Small intestine (tissue), 16 donors: ENCODE measurements around the gene PLXNB1. TPM values are rescaled to one million over a fixed set of nuclear protein-coding genes. Genes with fewer than 3 reads are reported as not detected.
"Not testable (repeated sequence)": the region's sequence is repeated elsewhere in the genome, so short reads cannot be mapped to it uniquely, and the experiment has no call there.

Experiments used
- DNase-seq, 2 donors: peaks; one replicate each; pipeline versions ENCODE4 v3.0.0 to v3.0.0-alpha.2; 2013
- FAIRE-seq: peaks from 2 replicates; lab custom pipeline; 2012; peaks lifted over from hg19 to GRCh38; lab: Jason Lieb, UNC
- H3K27ac ChIP-seq, 3 donors: one replicate each; pipeline ENCODE4 v1.5.1; 2013; ENCODE audit warnings: low read length in 2 of 3, mild to moderate bottlenecking in 2 of 3, control low read depth in 1 of 3, inconsistent platforms in 1 of 3, low read depth in 1 of 3, moderate library complexity in 1 of 3
- H3K27me3 ChIP-seq, 3 donors: one replicate each; pipeline ENCODE4 v1.6.1; 2013; ENCODE audit warnings: low read length in 3 of 3, inconsistent platforms in 1 of 3; ENCODE audit not compliant: control insufficient read depth in 3 of 3, insufficient read depth in 3 of 3
- H3K36me3 ChIP-seq, 3 donors: one replicate each; pipeline ENCODE4 v1.6.1; 2013; ENCODE audit warnings: low read length in 3 of 3, inconsistent platforms in 1 of 3, low read depth in 1 of 3, mild to moderate bottlenecking in 1 of 3, moderate library complexity in 1 of 3; ENCODE audit not compliant: control insufficient read depth in 3 of 3, insufficient read depth in 2 of 3
- H3K4me1 ChIP-seq, 3 donors: one replicate each; pipeline ENCODE4 v1.6.1; 2013; ENCODE audit warnings: low read length in 2 of 3, inconsistent platforms in 1 of 3, low read depth in 1 of 3, mild to moderate bottlenecking in 1 of 3, moderate library complexity in 1 of 3; ENCODE audit not compliant: control insufficient read depth in 3 of 3, insufficient read depth in 2 of 3
- H3K4me3 ChIP-seq, 3 donors: one replicate each; pipeline ENCODE4 v1.5.1; 2013; ENCODE audit warnings: low read length in 3 of 3, control low read depth in 1 of 3, inconsistent platforms in 1 of 3, low read depth in 1 of 3, mild to moderate bottlenecking in 1 of 3, moderate library complexity in 1 of 3
- H3K9me3 ChIP-seq, 2 donors: one replicate each; pipeline ENCODE4 v1.6.1; 2013; ENCODE audit warnings: low read depth in 1 of 2, low read length in 1 of 2; ENCODE audit not compliant: control insufficient read depth in 2 of 2, insufficient read depth in 1 of 2
- WGBS, 3 donors: extraction: QIAGEN DNeasy Blood & Tissue Kit; methylation state at CpG; one replicate each; pipeline ENCODE4 v1.1.7; 2013; 5-methylcytosine and 5-hydroxymethylcytosine counted together
- long read RNA-seq, 10 donors: transcript quantifications; one replicate each; lab custom pipeline, GENCODE V29; 2026
- polyA plus RNA-seq, 4 donors: library from polyadenylated mRNA; stranded (reverse) in 3 of 4; unstranded in 1 of 4; fragments of 200-250 nt in 3 of 4; fragments of 120-200 nt in 1 of 4; gene quantifications; one replicate each; pipeline versions ENCODE4 v1.2.1 to v1.2.3, GENCODE V29; 2013
- donor health status: healthy with polysubstance abuse.
- donor health status: control.
- donor health status: control.
- donor health status: Bipolar disorder and iron deficiency.
- donor health status: healthy.

The PLXNB1 gene
- polyA plus RNA-seq: 100 to 1,000 TPM in 1 of 4 donors, 10 to 100 TPM in 3; 56.5 to 129 (median 60.4) TPM
- long read RNA-seq, donor 1: 0 reads
- long read RNA-seq, donor 2: 0 reads
- long read RNA-seq, donor 3, partial matches to known transcripts: 0 of 3 reads
- long read RNA-seq, donor 3, other reads (novel, unspliced or antisense): 0 of 3 reads
- long read RNA-seq, donor 4: 0 reads
- long read RNA-seq, donor 5: 0 reads
- long read RNA-seq, donor 6, partial matches to known transcripts: 596 of 614 reads
- long read RNA-seq, donor 6, other reads (novel, unspliced or antisense): 15 of 614 reads
- long read RNA-seq, donor 7: 0 reads
- long read RNA-seq, donor 8, partial matches to known transcripts: 0 of 1 reads
- long read RNA-seq, donor 8, other reads (novel, unspliced or antisense): 0 of 1 reads
- long read RNA-seq, donor 9, partial matches to known transcripts: 0 of 1 reads
- long read RNA-seq, donor 9, other reads (novel, unspliced or antisense): 0 of 1 reads
- long read RNA-seq, donor 10, full-length matches to known transcripts: 3 of 3 reads
- long read RNA-seq, donor 10, partial matches to known transcripts: 0 of 3 reads
- long read RNA-seq, donor 10, other reads (novel, unspliced or antisense): 0 of 3 reads

GRCh38 chr3:48429960-48430707, at the start of gene PLXNB1:
PLXNB1 (minus strand) TSS chr3:48430086; CDS start chr3:48424611, 5,475 bp downstream.
- Histone ChIP-seq H3K4me3 (peak within 1 kb of the TSS; percentile 66 to 76 (median 74)), H3K27me3 (no peaks in the 10 kb centered on the region), H3K4me1 (peaks cover 6 to 80% (median 10%) of the 10 kb centered on the region in 3 donors), H3K27ac (peak within 1 kb of the TSS; percentile 91 to 98 (median 93)), H3K36me3 (peaks cover 0 to 46% (median 2%) of the 10 kb centered on the region in 3 donors), H3K9me3 (no peaks in the 10 kb centered on the region)
- whole genome bisulfite sequencing, 3 donors: 8 to 18% (median 18%) methylated on average over 12 to 15 of the region's 15 CpGs
- FAIRE-seq (no peak), DNase-seq (peak; percentile 83 to 97)

- DNase-seq (peak in 1 of 2 donors; percentile 36), FAIRE-seq (no peak)
- WGBS, 3 donors: 65 to 77% (median 67%) methylated on average over 19 of the region's 19 CpGs
- Histone ChIP-seq H3K36me3 (peaks cover 0 to 33% (median 0%) of the 10 kb centered on the region in 3 donors), H3K4me1 (peaks cover 0 to 14% (median 0%) of the 10 kb centered on the region in 3 donors), H3K9me3 (no peaks in the 10 kb centered on the region), H3K27ac (peak overlapping the region in 2 of 3 donors; percentile 34 to 42), H3K27me3 (no peaks in the 10 kb centered on the region), H3K4me3 (no peak overlapping the region)
Measured at GRCh38 chr3:48478626-48479555, 49.0 kb upstream of the PLXNB1 start.

GRCh38 chr3:48477959-48478520, 48.2 kb upstream of the PLXNB1 start:
- 87 to 90% (median 89%) methylated on average over 9 of the region's 9 CpGs for WGBS, 3 donors
- Histone ChIP-seq H3K4me3 (no peak overlapping the region), H3K36me3 (peaks cover 0 to 33% (median 0%) of the 10 kb centered on the region in 3 donors), H3K4me1 (peaks cover 0 to 22% (median 4%) of the 10 kb centered on the region in 3 donors), H3K27me3 (no peaks in the 10 kb centered on the region), H3K27ac (peak overlapping the region in 2 of 3 donors; percentile 29 to 44), H3K9me3 (no peaks in the 10 kb centered on the region)
- FAIRE-seq (no peak), DNase-seq (no peak)

DNA sequence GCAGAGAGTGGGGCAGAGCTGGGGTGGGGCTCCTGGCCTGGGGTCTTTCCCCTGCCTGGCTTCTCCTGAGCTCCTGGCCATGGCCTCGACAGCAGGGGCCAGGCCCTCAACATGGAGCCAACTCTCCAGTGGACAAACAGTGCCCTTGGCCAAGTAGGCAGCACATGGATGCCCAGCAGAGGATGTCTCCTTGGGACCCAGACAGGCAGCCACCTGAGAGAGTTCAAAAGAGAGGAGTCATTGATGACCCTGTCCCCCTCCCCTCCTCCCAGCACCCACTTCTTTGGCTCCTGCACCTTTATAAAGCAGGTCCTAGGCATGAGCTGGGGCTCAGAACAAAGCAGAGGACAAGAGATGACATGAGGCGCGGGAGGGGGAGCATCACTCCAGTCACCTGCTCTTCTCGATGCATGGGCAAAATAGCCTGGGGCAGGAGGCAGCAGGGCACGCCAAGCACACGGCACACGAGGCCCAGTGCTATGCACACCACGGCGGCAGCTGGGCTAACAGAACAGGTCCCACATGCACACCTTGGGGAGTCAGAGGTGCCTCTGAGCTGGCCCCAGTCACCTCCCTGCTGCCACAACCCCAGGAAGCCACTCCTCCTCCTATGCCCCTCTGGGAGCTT, 46.7 kb upstream of the PLXNB1 start:
- Histone ChIP-seq H3K27ac (no peak overlapping the region), H3K4me1 (peaks cover 0 to 28% (median 6%) of the 10 kb centered on the region in 3 donors)
- 89 to 91% (median 89%) methylated on average over 9 of the region's 9 CpGs for whole genome bisulfite sequencing, 3 donors

DNA sequence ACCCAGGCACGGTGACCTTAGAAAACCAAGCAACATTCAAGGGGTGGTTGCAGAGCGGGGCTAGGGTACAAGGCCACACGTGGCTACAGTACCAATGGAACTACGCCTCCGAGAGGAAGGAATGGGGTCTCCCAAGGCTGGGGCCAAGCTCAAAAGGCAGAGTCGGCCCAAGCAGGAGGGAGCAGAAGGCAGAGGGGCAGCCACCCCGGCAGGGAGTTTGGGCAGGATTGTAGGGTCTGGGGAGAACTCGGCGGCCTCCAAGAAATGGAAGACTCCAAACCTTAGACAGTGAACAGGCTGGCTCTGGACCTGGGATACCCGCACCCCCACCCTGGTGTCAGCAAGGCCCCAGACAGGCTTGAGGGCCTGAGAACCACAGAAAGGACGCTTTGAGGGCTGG, 45.3 kb upstream of the PLXNB1 start:
- 89 to 96% (median 93%) methylated on average over 11 of the region's 11 CpGs for WGBS, 3 donors

More for the DNA sequence above, 46.7 kb upstream of the PLXNB1 start:
- Histone ChIP-seq H3K9me3 (no peaks in the 10 kb centered on the region), H3K27me3 (no peaks in the 10 kb centered on the region), H3K4me3 (no peak overlapping the region), H3K36me3 (peaks cover 0 to 33% (median 0%) of the 10 kb centered on the region in 3 donors)
- DNase-seq (no peak), FAIRE-seq (no peak)

DNA sequence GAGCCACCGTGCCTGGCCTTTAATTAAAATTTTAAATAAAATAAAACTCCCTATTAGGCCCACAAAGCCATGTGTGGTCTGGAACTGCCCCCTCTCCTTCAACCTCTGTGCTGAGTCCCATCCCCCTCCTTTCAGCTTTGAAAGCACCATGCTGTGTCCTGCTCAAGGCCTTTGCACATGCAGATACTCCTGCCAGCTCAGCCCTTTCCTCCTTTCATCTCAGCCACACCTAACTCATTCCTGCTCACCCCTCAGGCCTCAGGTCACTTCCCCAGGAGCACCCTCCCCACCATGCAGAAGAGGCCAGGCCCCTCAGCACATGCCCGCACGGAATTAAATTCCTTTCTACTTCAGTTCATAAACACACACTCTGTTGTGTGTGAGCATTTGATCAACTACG, 44.7 kb upstream of the PLXNB1 start:
- DNase-seq (peak in 1 of 2 donors; percentile 55), FAIRE-seq (no peak)
- no peaks in the 10 kb centered on the region for H3K9me3 ChIP-seq
- WGBS, 3 donors: 78 to 90% (median 81%) methylated on average over 4 of the region's 4 CpGs
- H3K36me3 ChIP-seq: peaks cover 0 to 42% (median 0%) of the 10 kb centered on the region in 3 donors
- H3K4me3 ChIP-seq: no peak overlapping the region
- peaks cover 5 to 45% (median 6%) of the 10 kb centered on the region in 3 donors for H3K4me1 ChIP-seq
- no peaks in the 10 kb centered on the region for H3K27me3 ChIP-seq
- H3K27ac ChIP-seq: peak overlapping the region in 1 of 3 donors; percentile 55

More for the DNA sequence above, 45.3 kb upstream of the PLXNB1 start:
- peaks cover 0 to 36% (median 0%) of the 10 kb centered on the region in 3 donors for H3K36me3 ChIP-seq
- FAIRE-seq (no peak), DNase-seq (no peak)
- H3K4me1 ChIP-seq: peaks cover 3 to 39% (median 6%) of the 10 kb centered on the region in 3 donors
- H3K9me3 ChIP-seq: no peaks in the 10 kb centered on the region
- no peak overlapping the region for H3K4me3 ChIP-seq
- no peak overlapping the region for H3K27ac ChIP-seq
- H3K27me3 ChIP-seq: no peaks in the 10 kb centered on the region

GRCh38 chr3:48474031-48474430, 44.1 kb upstream of the PLXNB1 start:
- H3K36me3 ChIP-seq: peaks cover 0 to 45% (median 0%) of the 10 kb centered on the region in 3 donors
- H3K9me3 ChIP-seq, FAIRE-seq, H3K27me3 ChIP-seq, DNase-seq, H3K4me3 ChIP-seq: not testable (repeated sequence)
- H3K27ac ChIP-seq: peak overlapping the region in 2 of 3 donors; percentile 94 to 100
- 93 to 97% (median 96%) methylated on average over 4 of the region's 4 CpGs for WGBS, 3 donors
- peaks cover 7 to 47% (median 10%) of the 10 kb centered on the region in 3 donors for H3K4me1 ChIP-seq
